PC-9 (cell line): Measurements from ENCODE around the gene IBA57.
"Not testable (repeated sequence)": the region's sequence is repeated elsewhere in the genome, so short reads cannot be mapped to it uniquely, and the experiment has no call there.

ENCODE experiments used
- CTCF ChIP-seq: fragments of 200-600 bp; sonication (generic); conservative IDR thresholded peaks from 2 replicates; pipeline ENCODE4 v1.6.1; 2017; ENCODE audit warnings: mixed run types, antibody characterized with exemption, mild to moderate bottlenecking, moderate library complexity
- EZH2 ChIP-seq: fragments of 200-600 bp; sonication (generic); IDR thresholded peaks from 2 replicates; pipeline ENCODE4 v1.8.0; 2017; ENCODE audit warnings: antibody characterized with exemption, low read depth

- not testable (repeated sequence) for TF ChIP-seq CTCF, EZH2
Measured at GRCh38 chr1:228173528-228174481, 8.2 kb downstream of the IBA57 start.
